Stimulated activated CD8-positive, alpha-beta memory T cell treated with anti-CD3 and anti-CD28 coated beads, Interleukin-2, amount 100 ng/mL, for 48 hours (primary cell): ENCODE results near the gene HMGCS1.
"Not testable (repeated sequence)": the region's sequence is repeated elsewhere in the genome, so short reads cannot be mapped to it uniquely, and the experiment has no call there.

Source experiments
- DNase-seq, 2 donors: peaks; one replicate each; pipeline ENCODE4 v3.0.0-alpha.2; 2020; ENCODE audit warnings: low read depth in 2 of 2

HMGCS1 gene

GRCh38 chr5:43312699-43313034 lies 545 bp downstream of the HMGCS1 start:
- no peak for DNase-seq

- no peak for DNase-seq
Observed at GRCh38 chr5:43312076-43312661, 1.0 kb downstream of the HMGCS1 start.

GRCh38 chr5:43309637-43310036 lies 3.6 kb downstream of the HMGCS1 start:
- no peak for DNase-seq

GRCh38 chr5:43309122-43309521 lies 4.1 kb downstream of the HMGCS1 start:
- DNase-seq, result no peak

GRCh38 chr5:43306954-43307353 lies 6.3 kb downstream of the HMGCS1 start:
- not testable (repeated sequence) for DNase-seq

- DNase-seq, result no peak
Observed at GRCh38 chr5:43305948-43306565, 7.2 kb downstream of the HMGCS1 start.

- DNase-seq, result no peak
Observed at GRCh38 chr5:43304525-43304924, 8.7 kb downstream of the HMGCS1 start.

GRCh38 chr5:43303242-43303641 lies 10.0 kb downstream of the HMGCS1 start:
- no peak for DNase-seq

- DNase-seq, result no peak
Observed at GRCh38 chr5:43302481-43302880, 10.7 kb downstream of the HMGCS1 start.

- no peak for DNase-seq
Observed at GRCh38 chr5:43301653-43302091, 11.5 kb downstream of the HMGCS1 start.

GRCh38 chr5:43300112-43300511 lies 13.1 kb downstream of the HMGCS1 start:
- no peak for DNase-seq

GRCh38 chr5:43298443-43298842 lies 14.8 kb downstream of the HMGCS1 start:
- DNase-seq, result no peak

GRCh38 chr5:43296835-43297234 lies 16.4 kb downstream of the HMGCS1 start:
- DNase-seq, result no peak

GRCh38 chr5:43295202-43295601 lies 18.0 kb downstream of the HMGCS1 start:
- no peak for DNase-seq

- DNase-seq, result no peak
Observed at GRCh38 chr5:43294226-43294625, 19.0 kb downstream of the HMGCS1 start.

GRCh38 chr5:43290726-43291125 lies 22.5 kb downstream of the HMGCS1 start:
- DNase-seq, result no peak

- no peak for DNase-seq
Observed at GRCh38 chr5:43288269-43288831, 24.9 kb downstream of the HMGCS1 start.

- no peak for DNase-seq
Observed at GRCh38 chr5:43287493-43287892, 25.7 kb downstream of the HMGCS1 start.

GRCh38 chr5:43286623-43287022 lies 26.6 kb downstream of the HMGCS1 start:
- DNase-seq, result no peak

GRCh38 chr5:43281840-43282658 lies 31.2 kb downstream of the HMGCS1 start:
- DNase-seq, result no peak

- DNase-seq, result no peak
Observed at GRCh38 chr5:43279548-43280274, 33.5 kb downstream of the HMGCS1 start.

GRCh38 chr5:43275391-43275790 lies 37.8 kb downstream of the HMGCS1 start:
- no peak for DNase-seq
